WI38 (cell line): Measurements from ENCODE around the gene SAV1.
A peak's percentile ranks its signal among the peaks of the same experiment; 100 is the strongest.
"Not testable (repeated sequence)": the region's sequence is repeated elsewhere in the genome, so short reads cannot be mapped to it uniquely, and the experiment has no call there.

Experiments
- H3K4me3 ChIP-seq: 2 replicates; pipeline ENCODE4 v1.5.1; 2011; ENCODE audit warnings: low read depth, mild to moderate bottlenecking, control low read depth, low read length
- TF ChIP-seq, protein P1 (sequence below): IDR thresholded peaks from 2 replicates; pipeline ENCODE4 v1.5.1; 2012; ENCODE audit warnings: low read depth, mild to moderate bottlenecking, control low read depth, low read length

Gene SAV1

DNA sequence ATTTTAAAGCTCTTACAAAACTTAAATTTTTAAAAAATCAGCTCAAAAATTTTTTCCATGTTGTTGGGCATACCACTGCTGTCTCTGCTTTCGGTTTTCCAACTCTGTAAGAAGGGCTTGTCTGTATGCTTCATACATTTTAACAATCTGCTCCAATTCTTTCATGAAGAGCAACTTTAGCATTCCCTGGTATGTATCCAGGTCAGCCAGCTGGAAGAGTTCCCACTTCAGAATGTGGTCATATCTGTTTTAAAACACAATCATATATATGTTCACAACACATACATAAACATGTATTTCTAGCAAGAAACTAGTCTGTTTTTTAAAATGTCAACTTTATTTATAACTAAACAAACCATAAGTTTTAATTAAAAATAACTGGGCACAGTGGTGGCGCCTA, 33.0 kb downstream of the SAV1 start:
- H3K4me3 ChIP-seq, result no peak overlapping the region
- TF ChIP-seq, protein P1, sequence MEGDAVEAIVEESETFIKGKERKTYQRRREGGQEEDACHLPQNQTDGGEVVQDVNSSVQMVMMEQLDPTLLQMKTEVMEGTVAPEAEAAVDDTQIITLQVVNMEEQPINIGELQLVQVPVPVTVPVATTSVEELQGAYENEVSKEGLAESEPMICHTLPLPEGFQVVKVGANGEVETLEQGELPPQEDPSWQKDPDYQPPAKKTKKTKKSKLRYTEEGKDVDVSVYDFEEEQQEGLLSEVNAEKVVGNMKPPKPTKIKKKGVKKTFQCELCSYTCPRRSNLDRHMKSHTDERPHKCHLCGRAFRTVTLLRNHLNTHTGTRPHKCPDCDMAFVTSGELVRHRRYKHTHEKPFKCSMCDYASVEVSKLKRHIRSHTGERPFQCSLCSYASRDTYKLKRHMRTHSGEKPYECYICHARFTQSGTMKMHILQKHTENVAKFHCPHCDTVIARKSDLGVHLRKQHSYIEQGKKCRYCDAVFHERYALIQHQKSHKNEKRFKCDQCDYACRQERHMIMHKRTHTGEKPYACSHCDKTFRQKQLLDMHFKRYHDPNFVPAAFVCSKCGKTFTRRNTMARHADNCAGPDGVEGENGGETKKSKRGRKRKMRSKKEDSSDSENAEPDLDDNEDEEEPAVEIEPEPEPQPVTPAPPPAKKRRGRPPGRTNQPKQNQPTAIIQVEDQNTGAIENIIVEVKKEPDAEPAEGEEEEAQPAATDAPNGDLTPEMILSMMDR, result no peak

DNA sequence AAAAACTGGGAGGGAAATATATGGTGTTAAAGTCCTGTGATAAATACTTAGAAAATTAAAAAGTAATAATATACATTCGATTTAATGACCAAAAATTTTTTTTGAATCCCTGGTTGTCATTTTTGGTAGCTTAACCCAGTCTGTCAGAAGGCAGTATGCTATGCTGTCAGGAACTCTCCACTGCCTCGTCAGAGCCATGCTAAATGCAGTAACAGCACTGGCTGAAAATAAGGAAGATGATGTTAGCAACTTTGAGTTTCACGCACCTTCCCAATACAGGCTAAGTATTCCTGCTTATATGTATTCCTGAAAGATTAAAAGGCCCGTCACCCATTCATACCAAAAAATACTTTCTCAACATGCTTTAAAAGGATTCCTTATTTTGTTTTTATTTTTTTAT, 34.2 kb downstream of the SAV1 start:
- TF ChIP-seq, protein P1, result no peak
- no peak overlapping the region for H3K4me3 ChIP-seq

DNA sequence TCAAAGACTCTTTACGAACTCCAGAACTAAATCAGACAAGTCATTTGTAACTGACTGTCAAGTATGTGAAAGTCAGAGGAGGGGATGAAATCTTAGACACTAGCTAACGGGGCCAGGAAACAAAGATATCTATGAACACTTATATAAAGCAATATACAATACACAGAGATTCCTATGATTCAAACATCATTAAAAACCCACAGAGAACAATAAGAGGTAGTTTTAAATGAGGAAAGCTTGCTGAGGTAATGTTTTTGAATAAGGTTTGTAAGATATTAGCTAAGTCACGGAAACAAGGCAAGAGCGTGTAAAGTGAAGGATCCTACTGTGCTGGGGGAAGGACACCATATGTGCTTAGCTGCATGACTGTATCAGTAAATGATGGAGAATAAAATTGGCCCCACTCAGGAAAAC, 36.7 kb downstream of the SAV1 start:
- TF ChIP-seq, protein P1, result no peak
- no peak overlapping the region for H3K4me3 ChIP-seq

DNA sequence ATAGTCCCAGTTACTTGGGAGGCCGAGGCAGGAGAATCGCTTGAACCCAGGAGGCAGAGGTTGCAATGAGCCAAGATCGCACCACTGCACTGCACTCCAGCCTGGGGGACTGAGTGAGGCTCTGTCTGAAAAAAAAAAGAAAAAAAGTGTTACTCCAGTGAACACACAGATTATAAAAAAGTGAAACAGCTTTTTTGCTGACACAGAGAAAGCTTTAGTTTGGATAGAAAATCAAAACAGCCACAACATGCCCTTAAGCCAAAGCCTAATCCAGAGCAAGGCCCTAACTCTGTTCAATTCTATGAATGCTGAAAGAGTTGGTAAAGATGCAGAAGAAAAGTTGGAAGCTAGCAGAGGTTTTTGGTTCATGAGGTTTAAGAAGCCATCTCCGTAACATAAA, 43.2 kb downstream of the SAV1 start:
- not testable (repeated sequence) for H3K4me3 ChIP-seq

DNA sequence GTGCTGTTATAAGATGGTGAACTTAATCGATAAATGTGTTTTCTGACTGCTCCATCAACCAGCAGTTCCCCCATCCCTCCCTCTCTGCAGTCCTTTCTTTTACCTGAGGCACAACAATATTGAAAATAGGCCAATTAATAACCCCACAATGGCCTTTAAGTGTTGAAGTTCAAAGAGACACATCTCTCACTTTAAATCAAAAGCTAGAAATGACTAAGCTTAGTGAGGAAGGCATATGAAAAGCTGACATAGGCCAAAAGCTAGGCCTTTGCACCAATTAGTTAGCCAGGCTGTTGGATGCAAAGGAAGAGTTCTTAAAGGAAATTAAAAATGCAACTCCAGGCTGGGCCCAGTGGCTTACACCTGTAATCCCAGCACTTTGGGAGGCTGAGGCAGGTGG, 43.7 kb downstream of the SAV1 start:
- TF ChIP-seq, protein P1, result no peak
- no peak overlapping the region for H3K4me3 ChIP-seq

DNA sequence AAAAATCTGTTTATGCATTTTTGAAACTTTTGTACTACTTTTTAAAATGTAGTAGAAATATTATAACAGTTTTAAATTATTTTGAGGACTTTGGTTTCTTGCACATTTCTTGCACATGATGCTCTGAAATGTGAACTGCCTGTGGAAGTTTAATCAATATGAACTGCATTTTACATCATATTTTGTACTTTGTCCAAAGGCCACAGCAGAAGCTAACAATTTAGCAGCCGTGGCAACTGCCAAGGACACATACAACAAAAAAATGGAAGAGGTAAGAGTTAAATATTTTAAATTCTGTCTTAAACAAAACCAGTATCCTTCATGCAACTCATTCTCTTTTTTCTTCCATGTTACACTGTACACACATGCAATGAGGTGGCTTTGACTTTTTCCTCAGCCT, 45.1 kb downstream of the SAV1 start:
- TF ChIP-seq, protein P1, result no peak
- no peak overlapping the region for H3K4me3 ChIP-seq

DNA sequence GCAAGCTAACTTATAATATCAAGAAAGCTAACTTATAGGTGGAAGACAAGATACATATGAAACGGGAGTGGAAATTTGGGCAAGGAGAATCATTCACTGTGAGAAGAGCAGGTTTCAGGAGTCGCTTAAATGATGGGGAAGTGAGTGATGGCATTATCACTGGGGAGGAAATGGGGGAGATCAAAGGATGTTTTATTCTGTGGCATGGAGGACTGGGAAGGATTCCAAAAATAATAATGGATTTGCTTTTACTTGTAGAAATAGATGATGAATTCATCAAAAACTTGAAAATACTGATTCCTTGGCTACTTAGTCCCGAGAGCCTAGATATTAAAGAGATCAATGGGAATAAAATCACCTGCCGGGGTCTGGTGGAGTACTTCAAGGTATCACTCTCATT, 47.8 kb downstream of the SAV1 start:
- TF ChIP-seq, protein P1, result no peak

DNA sequence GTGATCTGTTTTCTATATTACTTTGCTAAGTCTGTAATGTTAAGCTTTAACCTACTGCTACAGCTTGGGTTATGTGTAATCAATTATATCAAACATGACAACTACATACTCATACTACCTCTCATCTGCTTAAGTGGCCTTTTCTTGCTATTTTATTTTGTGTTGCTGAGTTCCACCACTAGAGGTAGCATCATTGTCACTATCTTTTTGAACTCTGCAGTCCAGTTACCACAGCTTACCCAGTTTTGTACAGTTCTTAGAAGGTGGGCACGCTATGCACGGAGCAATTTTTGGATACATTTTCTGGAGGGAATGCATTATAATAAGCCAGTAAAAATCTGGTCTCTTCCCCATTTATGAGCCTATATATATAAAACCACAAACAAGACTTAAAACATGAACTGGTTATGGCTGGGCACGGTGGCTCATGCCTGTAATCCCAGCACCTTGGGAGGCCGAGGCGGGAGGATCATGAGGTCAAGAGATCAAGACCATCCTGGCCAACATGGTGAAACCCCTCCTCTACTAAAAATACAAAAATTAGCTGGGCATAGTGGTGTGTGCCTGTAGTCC, 48.5 kb downstream of the SAV1 start:
- TF ChIP-seq, protein P1, result peak; percentile 50; the same call in 1 of the 2 replicates
- no peak overlapping the region for H3K4me3 ChIP-seq

More for the DNA sequence above, 47.8 kb downstream of the SAV1 start:
- no peak overlapping the region for H3K4me3 ChIP-seq
